ENCODE data around the gene PHF2. TPM values are rescaled to one million over a fixed set of nuclear protein-coding genes. Genes with fewer than 3 reads are reported as not detected.

The PHF2 gene
- total RNA-seq, 1 donor from 2014 or later: 29.4 TPM

DNA sequence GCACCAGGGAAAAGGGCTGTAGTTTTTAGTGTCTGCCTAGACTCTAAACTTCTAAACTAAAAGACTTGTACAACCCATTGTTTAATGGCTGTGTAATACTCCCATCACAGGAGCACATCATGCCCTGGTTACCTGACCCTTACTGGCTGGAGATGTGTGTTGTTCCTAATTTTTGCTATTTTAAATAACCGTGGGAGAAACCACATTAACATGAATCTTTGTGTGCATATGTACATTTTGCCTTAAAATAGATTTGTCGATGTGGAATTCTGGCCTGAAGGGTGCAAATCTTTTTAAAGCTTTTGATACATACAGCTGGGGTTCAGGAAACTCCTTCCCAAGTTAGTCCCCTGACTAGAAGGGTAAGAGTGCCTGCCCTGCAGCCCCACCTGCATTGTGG, 39.7 kb downstream of the PHF2 start:
- TF ChIP-seq, protein P1, sequence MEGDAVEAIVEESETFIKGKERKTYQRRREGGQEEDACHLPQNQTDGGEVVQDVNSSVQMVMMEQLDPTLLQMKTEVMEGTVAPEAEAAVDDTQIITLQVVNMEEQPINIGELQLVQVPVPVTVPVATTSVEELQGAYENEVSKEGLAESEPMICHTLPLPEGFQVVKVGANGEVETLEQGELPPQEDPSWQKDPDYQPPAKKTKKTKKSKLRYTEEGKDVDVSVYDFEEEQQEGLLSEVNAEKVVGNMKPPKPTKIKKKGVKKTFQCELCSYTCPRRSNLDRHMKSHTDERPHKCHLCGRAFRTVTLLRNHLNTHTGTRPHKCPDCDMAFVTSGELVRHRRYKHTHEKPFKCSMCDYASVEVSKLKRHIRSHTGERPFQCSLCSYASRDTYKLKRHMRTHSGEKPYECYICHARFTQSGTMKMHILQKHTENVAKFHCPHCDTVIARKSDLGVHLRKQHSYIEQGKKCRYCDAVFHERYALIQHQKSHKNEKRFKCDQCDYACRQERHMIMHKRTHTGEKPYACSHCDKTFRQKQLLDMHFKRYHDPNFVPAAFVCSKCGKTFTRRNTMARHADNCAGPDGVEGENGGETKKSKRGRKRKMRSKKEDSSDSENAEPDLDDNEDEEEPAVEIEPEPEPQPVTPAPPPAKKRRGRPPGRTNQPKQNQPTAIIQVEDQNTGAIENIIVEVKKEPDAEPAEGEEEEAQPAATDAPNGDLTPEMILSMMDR (IDR thresholded peaks at IDR 0.05): no peak
- no peak overlapping the region for H3K4me3 Mint-ChIP-seq (ENCODE audit: unreplicated experiment)
- no peak for DNase-seq (ENCODE audit: low spot score)
- no peaks in the 10 kb centered on the region for H3K9me3 Mint-ChIP-seq (ENCODE audit: low read depth)
- H3K27ac Mint-ChIP-seq (ENCODE audit: unreplicated experiment): no peak overlapping the region
- no peaks in the 10 kb centered on the region for H3K27me3 Mint-ChIP-seq (ENCODE audit: low read depth)
- no peaks in the 10 kb centered on the region for H3K36me3 Mint-ChIP-seq (ENCODE audit: low read depth)
- peaks cover 13% of the 10 kb centered on the region for H3K4me1 Mint-ChIP-seq (ENCODE audit: low read depth)

DNA sequence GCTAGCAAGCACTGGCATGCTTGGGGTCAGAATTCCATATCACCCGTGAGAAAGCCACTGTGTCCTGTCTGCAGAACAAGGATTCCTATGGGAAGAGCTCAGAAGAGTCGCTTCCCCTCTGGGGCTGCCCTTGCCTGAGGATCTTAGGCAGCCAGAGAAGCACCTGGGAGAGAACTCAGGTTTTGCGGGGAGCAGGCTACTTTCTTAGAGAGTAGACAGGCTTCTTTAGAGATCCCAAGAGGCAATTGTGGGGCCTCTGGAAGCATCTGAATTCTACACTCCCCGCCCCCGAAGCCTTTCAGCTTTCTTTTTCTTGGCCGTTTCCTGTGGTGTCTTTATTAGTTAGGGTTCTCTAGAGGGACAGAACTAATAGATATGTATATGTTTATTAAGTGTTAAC, 40.9 kb downstream of the PHF2 start:
- Mint-ChIP-seq H3K9me3 (ENCODE audit: low read depth) (no peaks in the 10 kb centered on the region), H3K4me3 (ENCODE audit: unreplicated experiment) (no peak overlapping the region), H3K4me1 (ENCODE audit: low read depth) (peaks cover 8% of the 10 kb centered on the region), H3K27me3 (ENCODE audit: low read depth) (no peaks in the 10 kb centered on the region), H3K27ac (ENCODE audit: unreplicated experiment) (no peak overlapping the region), H3K36me3 (ENCODE audit: low read depth) (no peaks in the 10 kb centered on the region)
- no peak for DNase-seq (ENCODE audit: low spot score)
- TF ChIP-seq, protein P1 (IDR thresholded peaks at IDR 0.05): no peak

DNA sequence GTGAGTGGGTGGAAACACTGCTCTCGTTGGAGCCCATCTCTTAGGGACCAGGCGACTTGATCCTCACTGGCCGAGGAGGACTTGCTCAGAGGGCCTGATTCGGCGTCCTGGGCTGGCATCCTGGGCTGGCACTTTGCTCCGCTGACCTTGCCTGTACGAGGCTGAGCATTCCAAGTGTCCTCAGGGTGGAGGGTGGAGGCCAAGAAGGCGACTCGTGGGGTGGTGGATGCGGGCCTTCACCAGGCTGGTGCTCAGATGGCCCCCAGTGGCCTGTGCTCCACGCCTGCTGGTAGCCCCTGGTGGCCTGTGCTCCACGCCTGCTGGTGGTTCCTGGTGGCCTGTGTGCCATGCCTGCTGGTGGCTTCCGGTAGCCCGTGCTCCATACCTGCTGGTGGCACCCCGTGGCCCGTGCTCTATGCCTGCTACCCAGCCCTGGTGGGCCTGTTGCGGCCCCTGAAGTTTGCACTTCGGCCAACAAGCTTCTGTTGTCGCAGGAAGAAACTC, 42.9 kb downstream of the PHF2 start:
- Mint-ChIP-seq H3K9me3 (ENCODE audit: low read depth) (no peaks in the 10 kb centered on the region), H3K36me3 (ENCODE audit: low read depth) (no peaks in the 10 kb centered on the region), H3K4me1 (ENCODE audit: low read depth) (no peaks in the 10 kb centered on the region), H3K4me3 (ENCODE audit: unreplicated experiment) (no peak overlapping the region), H3K27ac (ENCODE audit: unreplicated experiment) (no peak overlapping the region), H3K27me3 (ENCODE audit: low read depth) (no peaks in the 10 kb centered on the region)
- TF ChIP-seq, protein P1 (IDR thresholded peaks at IDR 0.05): no peak
- no peak for DNase-seq (ENCODE audit: low spot score)

DNA sequence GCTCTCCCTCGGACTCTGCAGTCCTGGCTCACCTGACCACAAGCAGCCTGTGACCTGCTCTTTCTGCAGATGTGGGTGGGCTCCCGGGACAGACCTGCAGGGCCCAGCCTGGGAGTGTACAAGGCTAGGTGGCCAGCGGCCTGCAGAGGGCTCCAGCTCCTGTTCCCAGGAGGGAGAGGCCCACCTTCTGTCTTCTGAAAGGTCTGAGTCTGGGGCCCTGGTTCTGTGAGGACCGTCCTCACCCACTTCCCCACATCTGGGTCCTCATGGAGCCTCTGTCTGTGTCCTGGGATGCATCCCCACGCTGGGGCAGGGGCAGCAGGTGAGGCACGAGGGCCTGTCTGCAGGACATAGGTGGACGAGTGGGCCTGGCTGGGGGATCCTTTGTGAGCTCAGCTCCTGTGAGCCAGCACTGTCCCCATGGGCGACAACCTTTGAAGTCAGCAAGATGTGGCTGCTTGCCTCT, 43.7 kb downstream of the PHF2 start:
- H3K9me3 Mint-ChIP-seq (ENCODE audit: low read depth): no peaks in the 10 kb centered on the region
- no peaks in the 10 kb centered on the region for H3K27me3 Mint-ChIP-seq (ENCODE audit: low read depth)
- no peak overlapping the region for H3K27ac Mint-ChIP-seq (ENCODE audit: unreplicated experiment)
- H3K36me3 Mint-ChIP-seq (ENCODE audit: low read depth): no peaks in the 10 kb centered on the region
- H3K4me1 Mint-ChIP-seq (ENCODE audit: low read depth): no peaks in the 10 kb centered on the region
- peak; percentile 90 for DNase-seq (ENCODE audit: low spot score)
- TF ChIP-seq, protein P1 (IDR thresholded peaks at IDR 0.05): no peak
- H3K4me3 Mint-ChIP-seq (ENCODE audit: unreplicated experiment): no peak overlapping the region

DNA sequence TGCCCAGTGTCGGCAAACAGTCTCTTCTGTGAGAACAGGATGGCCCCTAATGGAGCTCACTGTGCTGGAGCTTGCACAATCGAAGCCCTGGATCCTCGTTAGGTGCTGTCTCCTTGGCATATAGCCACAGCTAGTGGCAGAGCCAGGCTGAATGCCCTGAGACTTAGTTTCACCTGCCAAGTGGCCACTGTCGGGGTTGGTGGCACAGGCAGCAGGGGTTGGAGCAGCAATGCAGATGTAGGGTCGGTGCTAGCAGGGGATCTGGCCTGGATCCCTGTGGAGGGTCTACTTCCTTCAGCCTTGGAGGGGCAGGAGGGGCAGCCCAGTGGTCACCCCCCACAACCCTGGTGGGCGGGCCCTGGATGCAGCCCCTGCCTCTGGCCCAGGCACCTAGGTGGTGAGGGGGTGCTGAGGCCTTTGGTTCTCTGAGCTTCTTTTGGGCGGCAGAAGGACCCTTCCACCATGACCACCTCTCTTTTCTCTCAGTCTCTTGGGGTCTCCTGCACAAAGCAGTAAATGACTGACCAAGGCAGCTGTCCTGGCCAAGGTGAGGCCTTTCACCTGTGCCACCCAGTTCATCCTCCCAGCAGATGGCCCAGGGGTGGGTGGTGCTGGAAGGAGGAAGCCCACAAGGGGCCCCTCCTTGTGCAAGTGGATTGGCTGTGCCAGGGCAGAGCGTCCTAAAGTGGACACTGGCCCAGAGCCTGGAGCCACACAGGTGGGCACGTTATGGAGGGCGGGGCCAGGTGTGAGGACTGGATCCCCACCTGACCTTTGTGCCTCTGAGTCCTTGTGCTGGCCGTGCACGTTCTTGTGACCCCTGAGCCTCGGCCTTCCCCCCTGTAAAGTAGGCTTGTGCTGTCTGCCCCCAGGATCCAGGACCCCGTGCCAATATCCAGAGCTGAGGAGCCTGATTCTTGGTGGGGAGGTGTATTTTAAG, 44.8 kb downstream of the PHF2 start:
- Mint-ChIP-seq H3K4me3 (ENCODE audit: unreplicated experiment) (no peak overlapping the region), H3K9me3 (ENCODE audit: low read depth) (no peaks in the 10 kb centered on the region)

More for the DNA sequence above, 44.8 kb downstream of the PHF2 start:
- Mint-ChIP-seq H3K27ac (ENCODE audit: unreplicated experiment) (no peak overlapping the region), H3K4me1 (ENCODE audit: low read depth) (no peaks in the 10 kb centered on the region), H3K36me3 (ENCODE audit: low read depth) (peaks cover under 1% of the 10 kb centered on the region), H3K27me3 (ENCODE audit: low read depth) (no peaks in the 10 kb centered on the region)
- TF ChIP-seq, protein P1 (IDR thresholded peaks at IDR 0.05): no peak
- DNase-seq (ENCODE audit: low spot score): no peak

Data from chondrocyte (in vitro differentiated cells).